Measurements from ENCODE around the gene P2RX6.
"Not testable (repeated sequence)": the region's sequence is repeated elsewhere in the genome, so short reads cannot be mapped to it uniquely, and the experiment has no call there.

The P2RX6 gene

GRCh38 chr22:21038405-21038804 is 23.4 kb downstream of the P2RX6 start:
- no peak for ATAC-seq
- no peak for TF ChIP-seq TCF4 (CRISPR knock-in tag; IDR thresholded peaks at IDR 0.05; ENCODE audit: borderline replicate concordance)
- TF ChIP-seq ISL1 (CRISPR knock-in tag; IDR thresholded peaks at IDR 0.05) = no peak
- no peak for TF ChIP-seq CSDC2 (CRISPR knock-in tag; IDR thresholded peaks at IDR 0.05)
- no peak for TF ChIP-seq TOX (CRISPR knock-in tag; IDR thresholded peaks at IDR 0.05; ENCODE audit: borderline replicate concordance)
- no peak for TF ChIP-seq POU6F1 (CRISPR knock-in tag; IDR thresholded peaks at IDR 0.05; ENCODE audit: borderline replicate concordance, low read depth)
- no peak for TF ChIP-seq PATZ1 (CRISPR knock-in tag; IDR thresholded peaks at IDR 0.05; ENCODE audit: borderline replicate concordance)
- TF ChIP-seq ZNF565 (CRISPR knock-in tag; conservative IDR thresholded peaks at IDR 0.05; ENCODE audit: low read depth) = no peak
- no peak for TF ChIP-seq CREB5 (CRISPR knock-in tag; IDR thresholded peaks at IDR 0.05; ENCODE audit: low read depth)
- TF ChIP-seq ZFP30 (CRISPR knock-in tag; IDR thresholded peaks at IDR 0.05) = no peak

GRCh38 chr22:21039158-21039557 is 24.2 kb downstream of the P2RX6 start:
- ATAC-seq = not testable (repeated sequence)

- ATAC-seq = no peak
- TF ChIP-seq ARNTL (CRISPR knock-in tag; IDR thresholded peaks at IDR 0.05; ENCODE audit: borderline replicate concordance, low read depth) (no peak), ZFP30 (CRISPR knock-in tag; IDR thresholded peaks at IDR 0.05) (no peak), RARB (CRISPR knock-in tag; IDR thresholded peaks at IDR 0.05) (no peak), TCF4 (CRISPR knock-in tag; IDR thresholded peaks at IDR 0.05; ENCODE audit: borderline replicate concordance) (no peak), SNAI2 (CRISPR knock-in tag; IDR thresholded peaks at IDR 0.05) (no peak)
Observed at GRCh38 chr22:21041937-21042336, 27.0 kb downstream of the P2RX6 start.

GRCh38 chr22:21042978-21043859 is 28.3 kb downstream of the P2RX6 start:
- no peak for ATAC-seq
- TF ChIP-seq TOX (CRISPR knock-in tag; IDR thresholded peaks at IDR 0.05; ENCODE audit: borderline replicate concordance) = no peak
- TF ChIP-seq TSHZ2 (CRISPR knock-in tag; IDR thresholded peaks at IDR 0.05) = no peak

GRCh38 chr22:21043860-21044535 is 29.0 kb downstream of the P2RX6 start:
- TF ChIP-seq ZFP3 (CRISPR knock-in tag; IDR thresholded peaks at IDR 0.05) (peak; percentile 91), RARB (CRISPR knock-in tag; IDR thresholded peaks at IDR 0.05) (no peak)
- ATAC-seq = no peak

Measured in SK-N-SH treated with all-trans-retinoic acid at 6 μM for 48 hours (cell line).